Kidney (tissue), 14 donors: Measurements from ENCODE around the gene TNIP3. TPM values are rescaled to one million over a fixed set of nuclear protein-coding genes. Genes with fewer than 3 reads are reported as not detected.

Experiments
- DNase-seq, 5 donors: peaks; one replicate each; pipeline ENCODE4 v3.0.0-alpha.2; 2013 to 2020
- FAIRE-seq: peaks from 2 replicates; lab custom pipeline; 2012; peaks lifted over from hg19 to GRCh38; lab: Jason Lieb, UNC
- H3K27ac ChIP-seq, 2 donors: one replicate each; pipeline ENCODE4 v1.7.0; 2013; ENCODE audit warnings: low read depth in 2 of 2, low read length in 2 of 2, inconsistent platforms in 1 of 2
- H3K27me3 ChIP-seq: one replicate; pipeline ENCODE4 v1.7.1; 2013; ENCODE audit warnings: low read length, inconsistent platforms; ENCODE audit not compliant: control insufficient read depth, insufficient read depth
- H3K36me3 ChIP-seq, 3 donors: one replicate each; pipeline versions ENCODE4 v1.7.0 to v1.7.1; 2013; ENCODE audit warnings: low read length in 3 of 3, control low read depth in 1 of 3, inconsistent platforms in 1 of 3; ENCODE audit not compliant: insufficient read depth in 3 of 3, control insufficient read depth in 2 of 3
- H3K4me1 ChIP-seq, 3 donors: one replicate each; pipeline versions ENCODE4 v1.7.0 to v1.7.1; 2013; ENCODE audit warnings: low read length in 3 of 3, inconsistent platforms in 1 of 3, low read depth in 1 of 3; ENCODE audit not compliant: control insufficient read depth in 2 of 3, insufficient read depth in 2 of 3
- H3K4me3 ChIP-seq, 3 donors: one replicate each; pipeline versions ENCODE4 v1.7.0 to v1.8.1; 2013; ENCODE audit warnings: low read length in 3 of 3, control low read depth in 1 of 3, inconsistent platforms in 1 of 3
- H3K9ac ChIP-seq, 3 donors: one replicate each; pipeline versions ENCODE4 v1.7.0 to v1.7.1; 2013; ENCODE audit warnings: low read length in 3 of 3, control low read depth in 1 of 3, inconsistent platforms in 1 of 3
- H3K9me3 ChIP-seq, 3 donors: one replicate each; pipeline versions ENCODE4 v1.7.0 to v1.7.1; 2013; ENCODE audit warnings: low read length in 3 of 3, control low read depth in 1 of 3, inconsistent platforms in 1 of 3; ENCODE audit not compliant: control insufficient read depth in 2 of 3, insufficient read depth in 1 of 3
- intact Hi-C: fragments of 100-400 bp; cut with DNase I; formaldehyde crosslinking; loops from one replicate; pipeline ENCODE4 v1.11.1; 2022
- polyA plus RNA-seq: library from polyadenylated mRNA; stranded (reverse); fragments of 350-450 nt; fragmentation: Illumina TruSeq; extraction: RNeasy Lipid Tissue Mini Kit (QIAGEN cat#74804); gene quantifications from one replicate; pipeline ENCODE4 v1.2.3, GENCODE V29; 2014; ENCODE audit warnings: low read depth, low replicate concordance; ENCODE audit not compliant: insufficient read depth
- total RNA-seq: library from RNA; stranded (reverse); fragmentation: NEBNext Ultra II Directional; extraction: Animal tissue kit (Norgen Biotek cat#: 25700); gene quantifications from one replicate; pipeline ENCODE4 v1.2.1, GENCODE V29; 2021
- TF ChIP-seq, protein P1 (sequence below): IDR thresholded peaks from 3 replicates; pipeline ENCODE4 v1.5.1; 2012; ENCODE audit warnings: mild to moderate bottlenecking, moderate library complexity, borderline replicate concordance; ENCODE audit not compliant: insufficient read depth; ENCODE audit errors: extremely low read depth
- donor health status: control.
- donor health status: control.
- donor health status: control.
- donor health status: control.
- donor health status: control.
- donor health status: DM: yes; HTN: yes; CAD: no.
- donor health status: Normal renal cell carcinoma (clear cell type).

Gene TNIP3
- total and polyA plus RNA-seq, 2 donors from 2014 or later, result 0.63 TPM; not detected in 1

DNA sequence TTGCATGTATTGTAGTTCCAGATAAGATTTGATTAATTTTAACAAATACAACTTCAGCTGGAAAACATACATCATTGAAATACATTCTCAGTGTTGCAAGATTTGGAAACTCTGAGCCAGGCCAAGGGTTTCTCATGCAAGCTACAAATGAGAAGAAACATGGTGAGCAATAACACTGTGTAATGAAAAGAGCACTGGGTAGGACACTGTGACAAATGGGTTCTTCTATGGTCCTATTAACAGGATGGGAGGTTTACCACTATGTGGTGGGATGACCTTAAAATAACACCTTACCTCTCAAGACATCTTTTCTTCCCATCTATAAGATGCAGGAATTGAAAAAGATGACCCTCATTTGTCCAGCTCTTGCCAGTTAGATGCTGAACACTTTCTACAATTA lies 72.2 kb downstream of the TNIP3 start:
- FAIRE-seq, result no peak
- intact Hi-C loops, result no loop called here
- no peak for DNase-seq
- Histone ChIP-seq H3K27ac (no peak overlapping the region), H3K4me3 (no peak overlapping the region), H3K36me3 (no peaks in the 10 kb centered on the region), H3K27me3 (no peaks in the 10 kb centered on the region), H3K9me3 (no peaks in the 10 kb centered on the region), H3K9ac (no peak overlapping the region), H3K4me1 (no peaks in the 10 kb centered on the region)
- TF ChIP-seq, protein P1, sequence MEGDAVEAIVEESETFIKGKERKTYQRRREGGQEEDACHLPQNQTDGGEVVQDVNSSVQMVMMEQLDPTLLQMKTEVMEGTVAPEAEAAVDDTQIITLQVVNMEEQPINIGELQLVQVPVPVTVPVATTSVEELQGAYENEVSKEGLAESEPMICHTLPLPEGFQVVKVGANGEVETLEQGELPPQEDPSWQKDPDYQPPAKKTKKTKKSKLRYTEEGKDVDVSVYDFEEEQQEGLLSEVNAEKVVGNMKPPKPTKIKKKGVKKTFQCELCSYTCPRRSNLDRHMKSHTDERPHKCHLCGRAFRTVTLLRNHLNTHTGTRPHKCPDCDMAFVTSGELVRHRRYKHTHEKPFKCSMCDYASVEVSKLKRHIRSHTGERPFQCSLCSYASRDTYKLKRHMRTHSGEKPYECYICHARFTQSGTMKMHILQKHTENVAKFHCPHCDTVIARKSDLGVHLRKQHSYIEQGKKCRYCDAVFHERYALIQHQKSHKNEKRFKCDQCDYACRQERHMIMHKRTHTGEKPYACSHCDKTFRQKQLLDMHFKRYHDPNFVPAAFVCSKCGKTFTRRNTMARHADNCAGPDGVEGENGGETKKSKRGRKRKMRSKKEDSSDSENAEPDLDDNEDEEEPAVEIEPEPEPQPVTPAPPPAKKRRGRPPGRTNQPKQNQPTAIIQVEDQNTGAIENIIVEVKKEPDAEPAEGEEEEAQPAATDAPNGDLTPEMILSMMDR, result no peak

DNA sequence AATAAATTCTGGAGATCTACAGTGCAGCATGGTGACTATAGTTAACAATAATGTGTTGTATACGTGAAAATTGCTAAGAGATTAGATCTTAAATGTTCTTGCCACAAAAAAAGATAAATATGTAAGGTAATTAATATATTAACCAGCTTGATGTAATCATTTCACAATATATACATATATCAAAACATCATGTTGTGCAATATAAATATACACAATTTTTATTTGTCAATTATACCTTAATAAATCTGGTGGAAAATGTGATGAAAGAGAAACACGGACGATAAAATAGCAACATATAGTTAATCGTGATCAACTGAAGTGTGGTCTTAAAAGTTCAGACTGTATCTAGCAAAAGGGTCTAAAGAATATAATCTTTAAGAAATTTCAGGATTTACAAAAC lies 75.3 kb downstream of the TNIP3 start:
- no peak overlapping the region for H3K27ac ChIP-seq
- no peaks in the 10 kb centered on the region for H3K36me3 ChIP-seq
- FAIRE-seq (no peak), DNase-seq (no peak)
- H3K4me1 ChIP-seq, result no peaks in the 10 kb centered on the region
- no peak overlapping the region for H3K9ac ChIP-seq
- no peaks in the 10 kb centered on the region for H3K27me3 ChIP-seq
- TF ChIP-seq, protein P1, result no peak
- H3K4me3 ChIP-seq, result no peak overlapping the region
- intact Hi-C loops, result no loop called here
- no peaks in the 10 kb centered on the region for H3K9me3 ChIP-seq

Other genes starting within 250 kb of the TNIP3 start
- 9.1 TPM for gene PRDM5, start 241.6 kb downstream of the TNIP3 start, total RNA-seq
- gene PRDM5, start 241.6 kb downstream of the TNIP3 start, polyA plus RNA-seq, result 2.6 TPM
- 1.6 TPM for gene NDNF, start 91.8 kb downstream of the TNIP3 start, total RNA-seq
- gene NDNF, start 91.8 kb downstream of the TNIP3 start, polyA plus RNA-seq, result 14.7 TPM
- gene QRFPR, start 216.7 kb upstream of the TNIP3 start, total RNA-seq, result 7.8 TPM
- gene QRFPR, start 216.7 kb upstream of the TNIP3 start, polyA plus RNA-seq, result 0.99 TPM